HG02973 (cell line): ENCODE data around the gene POLR1D.

Experiments
- ATAC-seq: cut with Tn5 transposase; IDR thresholded peaks from one replicate; pipeline ENCODE4 v1.9.1; 2021; ENCODE audit warnings: moderate library complexity; ENCODE audit not compliant: unreplicated experiment

POLR1D gene

DNA sequence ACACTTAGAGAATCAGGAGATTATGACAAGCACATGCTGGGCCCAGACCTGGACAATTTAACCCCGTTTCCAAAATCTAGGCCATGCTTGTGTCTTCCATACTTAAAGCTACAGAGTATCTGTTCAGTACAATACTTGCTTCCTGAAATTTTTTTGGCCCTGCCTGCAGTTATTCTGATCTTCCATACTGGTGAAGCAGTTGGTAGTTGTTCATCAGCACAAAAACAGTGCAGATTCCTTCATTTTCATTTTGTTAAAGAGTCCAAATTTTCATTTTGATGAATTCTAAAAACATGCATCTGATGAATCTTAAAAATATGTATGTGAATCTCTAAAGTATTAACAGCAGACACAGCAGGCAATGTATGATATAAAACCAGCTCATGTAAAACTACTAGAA is 49.2 kb downstream of the POLR1D start:
- ATAC-seq: no peak

DNA sequence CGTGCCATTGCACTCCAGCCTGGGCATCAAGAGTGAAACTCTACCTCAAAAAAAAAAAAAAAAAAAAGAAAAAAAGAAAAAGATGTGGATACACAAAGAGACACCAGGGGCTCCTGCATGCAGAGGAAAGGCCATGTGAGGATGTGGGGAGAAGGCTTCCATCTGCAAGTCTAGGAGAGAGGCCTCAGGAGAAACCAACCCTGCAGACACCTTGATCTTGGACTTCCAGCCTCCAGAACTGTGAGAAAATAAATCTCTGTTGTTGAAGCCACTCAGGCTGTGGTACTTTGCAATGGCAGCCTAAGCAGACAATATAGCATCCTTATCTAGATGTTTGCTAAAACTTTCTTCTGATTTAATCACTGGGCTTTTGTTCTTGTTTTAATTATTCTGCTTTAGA is 50.3 kb downstream of the POLR1D start:
- ATAC-seq: no peak
